Effector memory CD4-positive, alpha-beta T cell (primary cell): ENCODE results near the gene NANP.
"Not testable (repeated sequence)": the region's sequence is repeated elsewhere in the genome, so short reads cannot be mapped to it uniquely, and the experiment has no call there.

Experiments
- DNase-seq, 3 donors: peaks; one replicate each; pipeline ENCODE4 v3.0.0-alpha.2; 2020
- H3K27ac ChIP-seq: 2 replicates; pipeline ENCODE4 v1.7.0; 2013; ENCODE audit warnings: mild to moderate bottlenecking, low read length, moderate library complexity; ENCODE audit not compliant: insufficient read depth, poor library complexity, severe bottlenecking
- H3K27me3 ChIP-seq: replicated peaks from 2 replicates; pipeline ENCODE4 v1.7.0; 2013; ENCODE audit warnings: mild to moderate bottlenecking, low read length; ENCODE audit not compliant: insufficient read depth, control insufficient read depth, poor library complexity, severe bottlenecking
- H3K36me3 ChIP-seq: 2 replicates; pipeline ENCODE4 v1.7.0; 2013; ENCODE audit warnings: mild to moderate bottlenecking, low read length, moderate library complexity; ENCODE audit not compliant: control insufficient read depth, insufficient read depth
- H3K4me1 ChIP-seq: 2 replicates; pipeline ENCODE4 v1.7.0; 2013; ENCODE audit warnings: low read length, mild to moderate bottlenecking; ENCODE audit not compliant: control insufficient read depth, insufficient read depth, poor library complexity, severe bottlenecking
- H3K4me3 ChIP-seq: 2 replicates; pipeline ENCODE4 v1.7.0; 2013; ENCODE audit warnings: low read length, low read depth, mild to moderate bottlenecking; ENCODE audit not compliant: insufficient read depth, poor library complexity, severe bottlenecking
- H3K9me3 ChIP-seq: 2 replicates; pipeline ENCODE4 v1.7.0; 2013; ENCODE audit warnings: mild to moderate bottlenecking, low read length, moderate library complexity; ENCODE audit not compliant: control insufficient read depth
- total RNA-seq, 3 donors: gene quantifications; one replicate each; lab custom pipeline; 2026; lab: John Stamatoyannopoulos, UW

NANP gene, protein sequence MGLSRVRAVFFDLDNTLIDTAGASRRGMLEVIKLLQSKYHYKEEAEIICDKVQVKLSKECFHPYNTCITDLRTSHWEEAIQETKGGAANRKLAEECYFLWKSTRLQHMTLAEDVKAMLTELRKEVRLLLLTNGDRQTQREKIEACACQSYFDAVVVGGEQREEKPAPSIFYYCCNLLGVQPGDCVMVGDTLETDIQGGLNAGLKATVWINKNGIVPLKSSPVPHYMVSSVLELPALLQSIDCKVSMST
- 2.1 to 5.0 (median 4.1) reads per million in 3 donors for total RNA-seq

DNA sequence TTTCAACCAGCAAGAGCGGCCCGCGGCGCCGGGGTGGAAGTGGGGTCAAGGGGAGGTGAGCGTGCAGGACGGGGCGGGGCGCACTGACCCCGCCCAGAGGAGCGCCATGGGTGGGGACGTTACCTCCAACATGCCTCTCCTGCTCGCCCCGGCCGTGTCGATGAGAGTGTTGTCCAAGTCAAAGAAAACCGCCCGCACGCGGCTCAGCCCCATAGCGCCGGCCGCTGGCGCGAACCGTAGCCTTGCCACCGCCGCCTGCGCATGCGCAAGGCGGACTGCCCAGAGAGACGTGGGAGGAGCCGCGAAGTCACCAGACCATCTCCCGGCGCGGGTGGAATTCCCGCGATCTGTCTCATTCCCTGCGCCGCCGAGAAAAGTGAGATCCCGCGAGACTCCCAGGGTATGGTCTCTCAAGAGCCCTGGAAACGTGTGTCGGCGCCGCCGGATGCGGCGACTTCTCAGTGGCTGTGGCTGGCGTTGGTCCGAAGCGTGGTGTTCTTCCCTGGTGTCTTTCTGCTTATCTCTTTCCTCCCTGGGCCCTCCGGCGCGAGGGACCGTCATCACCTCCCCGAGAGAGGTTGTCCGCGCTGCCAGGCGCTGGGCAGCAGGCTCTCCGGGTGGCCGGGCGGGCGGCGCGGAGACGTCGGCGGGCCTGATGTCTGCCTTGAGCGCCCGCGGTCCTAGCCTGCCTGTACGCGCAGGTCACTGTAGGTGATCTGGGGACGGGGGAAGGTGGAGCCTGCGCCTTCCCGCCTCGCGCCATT is at the start of gene NANP:
NANP (minus strand) TSS at position 279 of the 764 bp plus-strand sequence; CDS start at position 213, 66 bp downstream.
- Histone ChIP-seq H3K4me1 (peaks cover 10% of the 10 kb centered on the region), H3K27ac (peak within 1 kb of the TSS; percentile 46), H3K36me3 (no peaks in the 10 kb centered on the region), H3K27me3 (no peaks in the 10 kb centered on the region), H3K4me3 (peak within 1 kb of the TSS; percentile 96), H3K9me3 (no peaks in the 10 kb centered on the region)
- DNase-seq = peak; percentile 75 to 81 (median 79)

DNA sequence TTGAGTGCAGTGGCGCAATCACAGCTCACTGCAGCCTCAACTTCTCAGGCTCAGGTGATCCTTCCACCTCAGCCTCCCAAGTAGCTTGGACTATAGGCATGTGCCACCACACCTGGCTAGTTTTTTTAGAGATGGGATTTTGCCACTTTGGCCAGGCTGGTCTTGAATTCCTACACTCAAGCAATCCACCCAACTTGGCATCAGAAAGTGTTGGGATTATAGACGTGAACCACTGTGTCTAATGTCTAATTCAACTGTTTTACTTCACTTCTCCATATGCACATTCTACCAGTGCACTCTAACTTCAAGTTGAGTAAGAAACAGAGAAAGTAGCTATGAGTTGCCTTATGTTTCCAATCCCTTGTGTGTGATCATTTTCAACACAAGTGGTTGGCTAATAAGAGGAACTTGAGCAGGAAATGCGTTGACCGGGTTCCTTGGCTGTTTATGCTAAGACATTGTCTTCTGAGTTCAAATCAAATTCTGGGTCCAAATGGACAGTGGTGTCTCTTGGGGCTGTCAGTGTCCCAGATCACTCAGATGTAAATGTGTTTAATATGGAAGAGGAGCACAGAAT is 48.9 kb upstream of the NANP start:
- H3K4me1 ChIP-seq = no peaks in the 10 kb centered on the region
- DNase-seq = no peak
- H3K27me3 ChIP-seq = no peaks in the 10 kb centered on the region

DNA sequence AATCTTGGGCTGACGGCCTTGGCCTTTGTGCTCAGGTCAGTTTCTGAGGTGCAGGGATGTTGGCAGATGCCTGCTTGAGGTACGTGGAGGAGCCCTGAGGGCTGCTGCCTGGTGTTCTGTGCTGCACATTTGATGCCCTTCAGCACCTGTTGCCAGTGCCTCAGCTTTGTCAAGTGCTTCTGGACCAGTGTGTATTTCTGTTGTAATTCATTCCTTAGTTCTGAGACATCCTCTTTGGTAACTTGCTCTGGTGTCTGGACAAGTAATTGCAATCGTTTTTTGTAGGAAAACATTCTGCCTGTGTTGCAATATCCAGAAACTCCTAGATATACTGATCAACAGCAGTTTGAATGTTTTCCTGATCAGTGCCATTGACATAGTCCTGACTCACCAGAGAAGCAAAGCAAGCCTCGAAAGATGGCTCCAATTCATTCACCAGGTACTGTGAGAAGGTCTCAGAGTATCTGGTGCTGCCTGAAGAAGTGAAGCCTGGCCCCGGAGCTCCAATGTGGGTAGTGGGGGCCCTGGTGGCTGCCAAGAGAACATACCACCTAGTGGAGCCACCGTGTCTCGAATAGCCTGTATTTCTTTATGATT is 46.1 kb upstream of the NANP start:
- peaks cover 4% of the 10 kb centered on the region for H3K36me3 ChIP-seq
- no peak overlapping the region for H3K27ac ChIP-seq
- H3K27me3 ChIP-seq = no peaks in the 10 kb centered on the region
- no peak for DNase-seq
- no peaks in the 10 kb centered on the region for H3K4me1 ChIP-seq
- no peaks in the 10 kb centered on the region for H3K9me3 ChIP-seq
- H3K4me3 ChIP-seq = no peak overlapping the region

More for the DNA sequence above, 48.9 kb upstream of the NANP start:
- H3K4me3 ChIP-seq = no peak overlapping the region
- peaks cover 27% of the 10 kb centered on the region for H3K36me3 ChIP-seq
- no peaks in the 10 kb centered on the region for H3K9me3 ChIP-seq
- H3K27ac ChIP-seq = no peak overlapping the region

DNA sequence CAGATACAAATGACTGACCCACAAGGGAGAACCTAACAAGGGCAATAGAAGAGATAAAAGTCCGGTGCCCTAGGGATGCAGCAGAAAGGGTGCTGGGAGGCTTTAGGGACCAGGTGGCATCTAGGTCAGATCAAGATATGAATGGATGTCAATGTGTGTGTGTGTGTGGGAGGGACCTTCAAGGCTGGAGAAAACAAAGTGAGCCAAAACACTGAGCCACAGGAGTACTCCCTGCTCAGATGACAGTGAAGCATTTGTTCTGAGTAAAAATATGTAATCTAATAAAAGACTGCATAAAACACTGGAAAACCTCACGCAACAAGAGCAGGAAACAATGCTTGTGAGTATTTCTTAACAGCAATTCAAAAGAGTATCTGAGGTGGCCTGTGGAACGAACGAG is 44.6 kb upstream of the NANP start:
- H3K36me3 ChIP-seq = no peaks in the 10 kb centered on the region
- H3K4me3 ChIP-seq = no peak overlapping the region
- H3K27me3 ChIP-seq = no peaks in the 10 kb centered on the region
- no peak overlapping the region for H3K27ac ChIP-seq
- H3K4me1 ChIP-seq = no peaks in the 10 kb centered on the region
- no peaks in the 10 kb centered on the region for H3K9me3 ChIP-seq
- no peak for DNase-seq

DNA sequence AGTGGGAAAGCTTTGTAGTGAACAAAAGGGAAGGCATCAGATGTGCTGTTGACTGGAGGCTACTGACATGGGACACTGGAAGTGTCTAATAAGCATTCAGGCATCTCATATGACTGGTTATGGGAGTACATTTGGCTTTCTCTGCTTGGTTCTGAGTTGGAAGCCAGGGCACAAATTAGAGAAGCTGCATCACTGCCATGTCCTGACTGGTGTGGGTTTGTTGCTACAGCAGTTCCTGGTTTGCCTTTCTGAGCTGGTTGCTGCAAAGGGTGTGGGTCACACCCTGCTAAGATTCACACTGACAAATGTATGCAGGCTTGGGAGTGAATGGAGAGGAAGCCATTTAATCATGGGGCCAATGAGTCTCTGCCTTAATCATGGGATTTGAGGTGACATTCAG is 36.2 kb upstream of the NANP start:
- no peaks in the 10 kb centered on the region for H3K4me1 ChIP-seq
- no peaks in the 10 kb centered on the region for H3K27me3 ChIP-seq
- H3K27ac ChIP-seq = no peak overlapping the region
- DNase-seq = no peak
- no peaks in the 10 kb centered on the region for H3K9me3 ChIP-seq
- H3K36me3 ChIP-seq = no peaks in the 10 kb centered on the region
- no peak overlapping the region for H3K4me3 ChIP-seq

DNA sequence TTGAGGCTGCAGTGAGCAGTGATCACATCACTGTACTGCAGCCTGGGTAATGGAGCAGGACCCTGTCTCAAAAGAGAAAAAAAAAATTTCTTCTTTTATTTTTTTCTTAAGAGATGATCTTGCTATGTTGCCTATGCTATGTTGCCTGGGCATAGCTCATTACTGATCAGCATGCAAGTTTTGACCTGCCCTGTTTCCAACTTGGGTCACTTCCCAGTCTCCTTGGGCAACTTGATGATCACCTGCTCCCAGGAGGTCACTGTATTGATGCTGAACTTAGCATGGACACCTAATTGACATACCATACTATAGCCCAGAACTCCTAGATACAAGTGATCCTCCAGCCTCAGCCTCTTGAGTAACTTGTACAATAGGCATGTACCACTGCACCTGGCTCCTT is 30.7 kb upstream of the NANP start:
- Histone ChIP-seq H3K9me3 (no peaks in the 10 kb centered on the region), H3K27ac (no peak overlapping the region), H3K4me1 (no peaks in the 10 kb centered on the region), H3K4me3 (no peak overlapping the region), H3K36me3 (no peaks in the 10 kb centered on the region), H3K27me3 (no peaks in the 10 kb centered on the region)
- no peak for DNase-seq

DNA sequence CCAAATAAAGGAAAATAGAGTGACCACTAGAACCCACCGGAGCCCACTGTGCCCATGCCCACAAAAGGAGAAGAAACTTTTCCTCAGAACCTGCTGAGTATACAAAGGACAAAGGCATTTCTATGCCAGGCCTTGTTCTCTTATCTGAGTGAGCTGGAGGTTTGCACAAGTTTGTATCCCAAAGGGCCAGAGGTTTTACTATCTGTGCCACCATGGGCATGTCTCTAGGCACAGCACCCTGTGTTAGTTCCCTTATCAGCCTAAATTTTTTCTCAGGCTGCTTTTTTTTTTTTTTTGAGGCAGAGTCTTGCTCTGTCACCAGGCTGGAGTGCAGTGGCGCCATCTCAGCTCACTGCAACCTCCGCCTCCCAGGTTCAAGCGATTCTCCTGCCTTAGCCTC is 29.1 kb upstream of the NANP start:
- H3K27me3 ChIP-seq, H3K36me3 ChIP-seq, H3K4me1 ChIP-seq, H3K4me3 ChIP-seq, DNase-seq, H3K27ac ChIP-seq, H3K9me3 ChIP-seq: not testable (repeated sequence)

DNA sequence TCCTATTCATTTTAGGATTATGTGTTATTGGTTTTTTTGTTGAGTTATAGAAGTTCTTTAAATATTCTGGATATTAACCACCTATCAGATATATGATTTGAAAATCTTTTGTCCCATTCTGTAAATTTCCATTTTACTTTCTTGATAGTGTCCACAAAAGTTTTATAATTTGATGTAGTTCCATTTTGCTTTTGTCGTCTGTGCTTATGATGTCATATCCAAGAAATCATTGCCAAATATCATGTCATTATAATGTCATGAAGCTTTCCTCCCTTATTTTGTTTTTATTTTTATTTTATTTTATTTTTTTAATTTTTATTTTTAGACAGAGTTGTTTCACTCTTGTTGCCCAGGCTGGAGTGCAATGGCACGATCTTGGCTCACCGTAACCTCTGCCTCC is 21.0 kb upstream of the NANP start:
- no peaks in the 10 kb centered on the region for H3K9me3 ChIP-seq
- H3K36me3 ChIP-seq = no peaks in the 10 kb centered on the region
- no peaks in the 10 kb centered on the region for H3K27me3 ChIP-seq
- H3K4me3 ChIP-seq = no peak overlapping the region
- DNase-seq = no peak
- H3K27ac ChIP-seq = no peak overlapping the region
- H3K4me1 ChIP-seq = no peaks in the 10 kb centered on the region

DNA sequence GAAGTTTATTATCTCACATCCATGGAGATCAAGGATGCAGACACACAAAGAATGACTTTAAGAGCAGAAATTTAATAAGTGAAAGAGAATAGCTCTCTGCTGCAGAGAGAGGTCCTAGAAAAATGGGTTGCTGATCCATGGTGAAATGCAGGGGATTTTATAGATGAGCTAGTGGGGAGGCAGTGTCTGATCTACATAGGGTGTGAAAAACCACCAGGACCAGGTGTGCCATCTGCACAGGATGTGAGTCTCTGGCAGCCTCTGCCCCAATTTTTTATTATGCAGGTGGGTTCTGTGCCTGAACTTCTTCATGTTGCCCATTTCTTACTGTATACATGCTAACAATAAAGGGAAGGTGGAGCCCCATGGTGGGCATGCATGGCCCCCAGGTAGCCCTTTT is 19.9 kb upstream of the NANP start:
- DNase-seq = no peak
- no peaks in the 10 kb centered on the region for H3K9me3 ChIP-seq
- H3K4me3 ChIP-seq = no peak overlapping the region
- no peak overlapping the region for H3K27ac ChIP-seq
- H3K4me1 ChIP-seq = no peaks in the 10 kb centered on the region
- H3K27me3 ChIP-seq = no peaks in the 10 kb centered on the region
- no peaks in the 10 kb centered on the region for H3K36me3 ChIP-seq

DNA sequence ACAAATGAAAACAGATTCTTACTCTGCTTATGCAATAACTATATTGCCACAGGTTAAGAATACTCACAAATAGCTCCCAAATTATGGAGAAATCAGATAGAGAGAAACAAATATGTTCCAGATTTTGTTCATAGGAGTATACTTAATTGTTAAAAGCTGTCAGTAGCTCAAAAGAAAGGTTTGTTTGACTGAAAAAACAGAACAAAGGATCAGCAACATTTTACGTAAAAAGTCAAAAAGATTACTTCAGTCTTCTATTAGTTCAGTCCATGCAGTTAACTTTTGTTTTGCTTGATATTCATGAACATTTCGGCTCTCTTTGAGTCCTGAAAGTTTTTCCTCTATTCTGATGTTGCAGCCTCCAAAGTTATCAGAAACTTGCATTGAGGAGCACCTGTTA is 13.4 kb upstream of the NANP start:
- H3K27me3 ChIP-seq = no peaks in the 10 kb centered on the region

More for the DNA sequence above, 13.4 kb upstream of the NANP start:
- DNase-seq = no peak
- Histone ChIP-seq H3K4me3 (no peak overlapping the region), H3K9me3 (no peaks in the 10 kb centered on the region), H3K4me1 (no peaks in the 10 kb centered on the region), H3K36me3 (peaks cover 7% of the 10 kb centered on the region), H3K27ac (no peak overlapping the region)
